A673 (cell line): ENCODE measurements around the gene PPP1R2. TPM values are rescaled to one million over a fixed set of nuclear protein-coding genes. Genes with fewer than 3 reads are reported as not detected.

Experiments used
- BruUV-seq: library from RNA; stranded (reverse); fragments of 400-500 nt; replicated peaks from 2 replicates; lab custom pipeline; 2021; lab: Mats Ljungman, UMichigan
- CTCF ChIA-PET: fragments of 300-600 bp; sonication (Branson Sonifier 250); formaldehyde crosslinking; loops from one replicate; lab custom pipeline; 2022; ENCODE audit warnings: antibody characterized with exemption; lab: Charles Lee
- POLR2A ChIA-PET: fragments of 300-600 bp; sonication (Branson Sonifier 250); formaldehyde crosslinking; loops from one replicate; lab custom pipeline; 2022; ENCODE audit warnings: antibody characterized with exemption; ENCODE audit not compliant: low non-redundant PET; lab: Charles Lee
- DNase-seq: peaks from one replicate; pipeline ENCODE4 v3.0.0-alpha.2; 2015; ENCODE audit warnings: low spot score
- H3K27ac ChIP-seq: fragments of 200-600 bp; sonication (generic); 2 replicates; pipeline ENCODE4 v1.5.1; 2016; ENCODE audit warnings: mixed run types, low read depth, mild to moderate bottlenecking, mixed read lengths, antibody characterized with exemption, low read length; ENCODE audit not compliant: poor library complexity, severe bottlenecking
- H3K27me3 ChIP-seq: fragments of 200-600 bp; sonication (generic); replicated peaks from 2 replicates; pipeline ENCODE4 v1.6.1; 2017; ENCODE audit warnings: mixed run types, low read depth, mild to moderate bottlenecking, mixed read lengths, antibody characterized with exemption, low read length; ENCODE audit not compliant: insufficient read depth, poor library complexity
- H3K36me3 ChIP-seq: fragments of 200-600 bp; sonication (generic); 2 replicates; pipeline ENCODE4 v1.6.1; 2016; ENCODE audit warnings: mixed run types, mild to moderate bottlenecking, mixed read lengths, antibody characterized with exemption, low read length; ENCODE audit not compliant: insufficient read depth, poor library complexity, severe bottlenecking
- H3K4me1 ChIP-seq: fragments of 200-600 bp; sonication (generic); 2 replicates; pipeline ENCODE4 v1.6.1; 2017; ENCODE audit warnings: mixed run types, mild to moderate bottlenecking, mixed read lengths, antibody characterized with exemption, low read length; ENCODE audit not compliant: insufficient read depth, poor library complexity, severe bottlenecking
- H3K4me3 ChIP-seq: fragments of 200-600 bp; sonication (generic); 2 replicates; pipeline ENCODE4 v1.5.1; 2016; ENCODE audit warnings: low read depth, mixed run types, mild to moderate bottlenecking, mixed read lengths, low read length; ENCODE audit not compliant: poor library complexity, severe bottlenecking
- H3K9me3 ChIP-seq: fragments of 200-600 bp; sonication (generic); 2 replicates; pipeline ENCODE4 v1.6.1; 2016; ENCODE audit warnings: mixed run types, low read depth, mild to moderate bottlenecking, mixed read lengths, antibody characterized with exemption, low read length; ENCODE audit not compliant: poor library complexity, severe bottlenecking
- EZH2 ChIP-seq: fragments of 200-600 bp; sonication (generic); IDR thresholded peaks from 2 replicates; pipeline ENCODE4 v1.6.1; 2017; ENCODE audit warnings: borderline replicate concordance, low read depth, mild to moderate bottlenecking, mixed read lengths, antibody characterized with exemption, low read length; ENCODE audit not compliant: poor library complexity, severe bottlenecking
- intact Hi-C: fragments of 100-400 bp; cut with micrococcal nuclease; formaldehyde crosslinking; loops from one replicate; pipeline ENCODE4 v1.10.0; 2022; ENCODE audit not compliant: unreplicated experiment
- total RNA-seq: library from RNA; stranded (reverse); gene quantifications from 2 replicates; pipeline ENCODE4 v1.2.3, GENCODE V29; 2021
- TF ChIP-seq, protein P1 (sequence below): fragments of 300-800, 200-600 bp; sonication (generic); conservative IDR thresholded peaks from 2 replicates; pipeline ENCODE4 v1.5.1; 2017; ENCODE audit warnings: low read depth, mild to moderate bottlenecking, antibody characterized with exemption, low read length, moderate library complexity, mixed read lengths

Gene PPP1R2
- total RNA-seq, 1 experiment from 2014 or later: 45.5 TPM

- H3K9me3 ChIP-seq: no peaks in the 10 kb centered on the region
These were observed 75.3 kb downstream of the PPP1R2 start for GRCh38 chr3:195467641-195468390.

GRCh38 chr3:195466251-195466650, 76.9 kb downstream of the PPP1R2 start:
- DNase-seq: no peak
- CTCF ChIA-PET: no interaction called here
- no TSS peak for BruUV-seq

More at GRCh38 chr3:195467641-195468390, 75.3 kb downstream of the PPP1R2 start:
- TF ChIP-seq, protein P1, sequence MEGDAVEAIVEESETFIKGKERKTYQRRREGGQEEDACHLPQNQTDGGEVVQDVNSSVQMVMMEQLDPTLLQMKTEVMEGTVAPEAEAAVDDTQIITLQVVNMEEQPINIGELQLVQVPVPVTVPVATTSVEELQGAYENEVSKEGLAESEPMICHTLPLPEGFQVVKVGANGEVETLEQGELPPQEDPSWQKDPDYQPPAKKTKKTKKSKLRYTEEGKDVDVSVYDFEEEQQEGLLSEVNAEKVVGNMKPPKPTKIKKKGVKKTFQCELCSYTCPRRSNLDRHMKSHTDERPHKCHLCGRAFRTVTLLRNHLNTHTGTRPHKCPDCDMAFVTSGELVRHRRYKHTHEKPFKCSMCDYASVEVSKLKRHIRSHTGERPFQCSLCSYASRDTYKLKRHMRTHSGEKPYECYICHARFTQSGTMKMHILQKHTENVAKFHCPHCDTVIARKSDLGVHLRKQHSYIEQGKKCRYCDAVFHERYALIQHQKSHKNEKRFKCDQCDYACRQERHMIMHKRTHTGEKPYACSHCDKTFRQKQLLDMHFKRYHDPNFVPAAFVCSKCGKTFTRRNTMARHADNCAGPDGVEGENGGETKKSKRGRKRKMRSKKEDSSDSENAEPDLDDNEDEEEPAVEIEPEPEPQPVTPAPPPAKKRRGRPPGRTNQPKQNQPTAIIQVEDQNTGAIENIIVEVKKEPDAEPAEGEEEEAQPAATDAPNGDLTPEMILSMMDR: no peak
- no peak for TF ChIP-seq EZH2
- no peak for DNase-seq
- Histone ChIP-seq H3K4me1 (no peaks in the 10 kb centered on the region), H3K27ac (no peak overlapping the region), H3K4me3 (no peak overlapping the region), H3K36me3 (no peaks in the 10 kb centered on the region), H3K27me3 (no peaks in the 10 kb centered on the region)
- no TSS peak for BruUV-seq
- ChIA-PET CTCF (no interaction called here), POLR2A (no interaction called here)
- intact Hi-C loops: no loop called here

More at GRCh38 chr3:195466251-195466650, 76.9 kb downstream of the PPP1R2 start:
- H3K9me3 ChIP-seq: no peaks in the 10 kb centered on the region
- H3K4me1 ChIP-seq: no peaks in the 10 kb centered on the region
- H3K36me3 ChIP-seq: no peaks in the 10 kb centered on the region
- POLR2A ChIA-PET: no interaction called here
- H3K4me3 ChIP-seq: no peak overlapping the region
- TF ChIP-seq, protein P1: no peak
- no peak for TF ChIP-seq EZH2
- intact Hi-C loops: no loop called here
- H3K27me3 ChIP-seq: no peaks in the 10 kb centered on the region
- H3K27ac ChIP-seq: no peak overlapping the region

Other genes with a start within 250 kb of the PPP1R2 start
- gene ACAP2, start 100.3 kb downstream of the PPP1R2 start, total RNA-seq: 45.5 and 47.4 TPM in 2 replicates
- gene APOD, start 40.6 kb upstream of the PPP1R2 start, total RNA-seq: 0.50 TPM in 1 of 2 replicates, not detected in the other
- 1.1 and 1.3 TPM in 2 replicates for gene MUC20, start 177.7 kb upstream of the PPP1R2 start, total RNA-seq